Measurements from ENCODE around the gene CALB2.

Gene CALB2

GRCh38 chr16:71344315-71344905 is 14.1 kb upstream of the CALB2 start:
- no peak for TF ChIP-seq CTCF (IDR thresholded peaks at IDR 0.05; ENCODE audit: insufficient read depth, missing control alignments)
- FAIRE-seq (no peak), DNase-seq (ENCODE audit: insufficient read length, low spot score) (no peak)

- FAIRE-seq (no peak), DNase-seq (ENCODE audit: insufficient read length, low spot score) (no peak)
- no peak for TF ChIP-seq CTCF (IDR thresholded peaks at IDR 0.05; ENCODE audit: insufficient read depth, missing control alignments)
Measured at GRCh38 chr16:71345031-71345430, 13.5 kb upstream of the CALB2 start.

- no peak for TF ChIP-seq CTCF (IDR thresholded peaks at IDR 0.05; ENCODE audit: insufficient read depth, missing control alignments)
- FAIRE-seq (no peak), DNase-seq (ENCODE audit: insufficient read length, low spot score) (no peak)
Measured at GRCh38 chr16:71347146-71347545, 11.4 kb upstream of the CALB2 start.

GRCh38 chr16:71348262-71349085 is 10.0 kb upstream of the CALB2 start:
- no peak for DNase-seq (ENCODE audit: insufficient read length, low spot score)
- no peak for FAIRE-seq
- TF ChIP-seq CTCF (IDR thresholded peaks at IDR 0.05; ENCODE audit: insufficient read depth, missing control alignments), result no peak

GRCh38 chr16:71350821-71351557 is 7.5 kb upstream of the CALB2 start:
- FAIRE-seq, result no peak
- TF ChIP-seq CTCF (IDR thresholded peaks at IDR 0.05; ENCODE audit: insufficient read depth, missing control alignments), result no peak
- DNase-seq (ENCODE audit: insufficient read length, low spot score), result no peak

- DNase-seq (ENCODE audit: insufficient read length, low spot score) (no peak), FAIRE-seq (no peak)
- TF ChIP-seq CTCF (IDR thresholded peaks at IDR 0.05; ENCODE audit: insufficient read depth, missing control alignments), result no peak
Measured at GRCh38 chr16:71351558-71351901, 7.0 kb upstream of the CALB2 start.
